HG03558 (cell line): Measurements from ENCODE around the gene PRMT7.
A peak's percentile ranks its signal among the peaks of the same experiment; 100 is the strongest.

Experiments
- ATAC-seq: cut with Tn5 transposase; IDR thresholded peaks from one replicate; pipeline ENCODE4 v1.9.1; 2021; ENCODE audit warnings: moderate number of reproducible peaks; ENCODE audit not compliant: unreplicated experiment; ENCODE audit errors: extremely low read depth

Gene PRMT7

DNA sequence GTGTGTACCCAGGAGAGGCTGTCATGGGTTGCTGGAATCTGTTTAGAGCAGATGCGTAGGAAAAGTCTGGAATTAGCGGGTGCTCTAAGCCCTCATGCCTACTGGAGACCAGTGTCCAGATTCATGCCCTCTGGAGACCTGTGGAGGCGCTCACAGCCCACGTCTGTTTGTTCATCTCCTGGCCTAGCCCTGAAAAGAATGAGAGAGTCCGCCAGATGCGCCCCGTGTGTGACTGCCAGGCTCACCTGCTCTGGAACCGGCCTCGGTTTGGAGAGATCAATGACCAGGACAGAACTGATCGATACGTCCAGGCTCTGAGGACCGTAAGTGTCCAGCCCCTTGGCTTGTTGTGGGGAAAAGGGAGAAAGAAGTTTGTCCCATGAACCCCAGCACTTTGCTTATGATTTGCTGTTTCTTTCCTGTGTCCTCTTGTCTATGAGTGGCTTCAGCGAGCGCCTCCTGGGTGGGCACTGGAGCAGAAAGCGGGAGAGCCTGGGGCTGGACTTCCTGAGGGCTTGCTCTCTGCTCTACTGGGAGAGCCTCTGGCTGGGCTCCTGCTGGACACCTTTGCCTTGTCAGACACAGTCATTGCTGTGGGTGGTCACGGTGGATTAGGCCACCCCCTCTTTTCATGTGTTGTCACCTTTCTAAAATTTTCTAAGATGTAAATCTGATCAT is 35.3 kb downstream of the PRMT7 start:
- ATAC-seq = no peak

DNA sequence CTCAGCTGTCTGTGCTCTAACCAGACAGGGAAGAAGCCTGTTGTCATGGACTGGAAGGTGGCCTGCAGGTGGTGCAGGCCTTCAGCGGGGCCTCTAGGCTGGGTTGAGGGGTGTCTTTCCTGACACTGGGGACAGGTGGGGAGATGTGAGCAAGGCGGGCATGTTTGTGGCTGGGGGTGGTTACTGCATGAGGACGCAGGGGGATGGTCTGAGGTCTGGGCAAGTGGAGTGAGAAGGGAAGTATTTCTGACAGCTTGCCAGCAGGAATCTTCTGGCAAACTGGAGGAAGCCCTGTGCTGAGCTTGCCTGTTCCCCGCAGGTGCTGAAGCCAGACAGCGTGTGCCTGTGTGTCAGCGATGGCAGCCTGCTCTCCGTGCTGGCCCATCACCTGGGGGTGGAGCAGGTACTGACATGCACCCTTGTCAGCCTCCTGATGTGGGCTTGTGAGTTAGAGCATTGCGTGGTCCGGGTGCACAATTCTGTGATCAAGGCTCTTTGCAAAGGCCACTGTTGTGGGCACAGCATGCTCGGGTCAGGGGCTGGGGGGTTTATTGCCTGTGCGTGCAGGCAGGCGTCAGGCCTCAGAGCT is 36.2 kb downstream of the PRMT7 start:
- no peak for ATAC-seq

DNA sequence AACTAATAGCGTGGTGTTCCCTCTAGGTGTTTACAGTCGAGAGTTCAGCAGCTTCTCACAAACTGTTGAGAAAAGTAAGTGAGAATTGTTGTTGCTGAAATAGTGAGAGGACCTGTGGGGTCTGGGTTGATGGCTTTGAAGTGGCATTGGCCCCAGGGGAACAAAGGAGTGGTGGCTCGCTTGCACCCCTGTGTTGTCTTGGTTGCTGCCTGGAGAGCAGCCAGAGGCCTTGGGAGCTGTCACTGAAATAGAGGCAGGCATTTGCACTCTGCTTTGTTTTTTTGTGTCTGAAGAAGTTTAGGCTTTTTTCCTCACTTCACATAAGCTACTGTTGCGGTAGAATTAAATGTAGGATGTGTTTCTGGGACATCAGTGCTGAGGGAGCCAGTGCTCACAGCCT is 36.8 kb downstream of the PRMT7 start:
- ATAC-seq = no peak

DNA sequence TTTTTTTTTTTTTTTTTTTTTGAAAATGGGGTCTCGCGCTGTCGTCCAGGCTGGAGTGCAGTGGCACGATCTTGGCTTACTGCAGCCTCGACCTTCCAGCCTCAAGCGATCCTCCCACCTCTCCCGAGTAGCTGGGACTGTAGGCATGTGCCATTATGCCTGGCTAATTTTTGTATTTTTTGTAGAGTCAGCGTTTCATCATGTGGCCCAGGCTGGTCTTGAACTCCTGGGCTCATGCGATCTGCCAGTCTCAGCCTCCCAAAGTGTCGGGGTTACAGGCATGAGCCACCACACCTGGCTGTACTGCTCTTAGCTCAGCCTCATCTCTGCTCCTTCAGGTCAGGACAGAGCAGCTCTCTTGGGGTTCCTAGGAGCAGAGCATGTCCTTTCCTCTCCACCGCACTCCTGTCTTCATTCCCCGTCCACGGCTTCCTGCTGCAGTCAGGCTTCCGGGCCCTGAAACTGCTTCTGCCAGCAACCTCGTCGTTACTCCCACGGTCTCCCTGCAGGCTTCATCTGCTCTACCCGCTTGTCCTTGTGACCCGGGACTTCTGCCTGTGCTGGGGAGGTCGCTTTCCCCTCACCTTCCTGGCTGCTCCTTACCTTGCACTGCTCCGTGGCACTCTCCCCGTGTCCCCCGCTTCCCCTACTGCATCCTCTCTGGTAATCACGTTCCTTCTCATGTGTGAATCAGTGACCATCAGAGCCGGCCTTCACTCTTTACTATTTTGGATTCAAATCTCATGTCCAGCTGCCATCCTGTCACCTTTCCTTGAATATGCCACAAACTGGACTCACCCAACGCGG is 38.0 kb downstream of the PRMT7 start:
- ATAC-seq = no peak

DNA sequence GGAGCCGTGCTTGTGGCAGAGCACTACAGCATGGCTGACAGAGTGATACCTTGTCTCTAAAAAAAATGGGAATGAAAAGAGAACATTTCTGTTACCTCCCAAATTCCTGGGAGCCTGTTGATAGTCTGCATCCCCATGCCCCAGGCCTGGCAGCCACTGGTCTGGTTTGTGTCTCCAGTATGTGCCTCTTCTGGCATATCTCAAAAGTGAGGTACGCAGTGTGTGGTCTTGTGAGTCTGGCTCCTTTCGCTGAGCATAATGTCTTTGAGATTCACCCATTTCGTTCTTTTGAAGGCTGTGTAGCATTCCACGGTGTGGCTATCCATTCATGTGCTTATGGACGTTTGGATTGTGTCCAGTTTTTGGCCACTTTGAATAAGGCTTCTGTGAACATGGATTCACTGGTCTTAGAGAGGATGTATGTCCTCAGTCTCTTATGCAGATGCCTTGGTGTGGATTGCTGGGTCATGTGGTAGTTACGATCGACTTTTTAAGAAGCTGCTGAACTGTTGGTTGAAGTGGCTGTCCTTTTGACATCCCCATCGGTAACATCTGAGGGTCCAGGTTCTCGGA is 39.1 kb downstream of the PRMT7 start:
- no peak for ATAC-seq

DNA sequence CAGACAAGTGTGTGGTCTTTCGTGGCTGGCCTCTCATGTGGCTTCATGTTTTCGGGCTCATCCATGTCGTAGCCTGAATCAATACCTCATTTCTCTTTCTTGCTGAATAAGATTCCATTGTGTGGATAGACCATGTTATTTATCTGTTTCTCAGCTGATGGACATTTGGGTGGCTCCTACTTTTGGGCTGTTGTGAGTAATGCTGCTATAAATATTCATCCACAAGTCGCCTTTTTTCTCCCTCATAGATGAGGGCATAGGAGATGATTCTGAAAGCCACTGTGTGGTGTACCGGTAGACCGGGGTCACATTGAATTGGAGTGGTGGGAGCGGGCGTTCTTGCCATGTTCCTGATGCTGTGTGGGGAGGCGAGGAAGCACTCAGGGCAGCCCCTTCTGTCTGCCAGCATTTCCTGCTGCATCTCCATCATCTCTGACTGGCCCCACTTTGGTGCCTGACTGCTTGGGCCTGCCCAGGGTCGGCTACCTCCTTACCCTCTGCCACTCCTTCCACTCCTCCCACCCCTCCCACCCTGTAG is 40.1 kb downstream of the PRMT7 start:
- no peak for ATAC-seq

DNA sequence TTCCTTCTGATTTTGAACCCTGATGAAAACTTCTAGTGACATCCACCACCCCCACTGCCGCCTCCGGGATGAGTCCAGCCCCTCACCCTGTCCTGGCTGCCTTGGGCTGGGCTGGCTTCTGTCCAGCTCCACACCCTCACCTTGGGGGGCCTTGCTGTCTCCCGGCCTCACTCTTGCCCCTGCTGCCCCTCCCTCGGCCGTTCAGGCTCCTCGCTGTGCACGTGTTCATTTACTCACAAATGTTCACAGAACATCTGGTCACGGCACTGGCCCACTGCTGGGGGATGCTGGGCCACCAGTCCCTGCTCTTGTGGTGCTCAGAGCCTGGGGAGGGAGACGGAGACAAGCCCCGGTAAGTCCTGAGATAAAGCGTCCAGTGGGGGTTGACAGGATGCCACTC is 40.6 kb downstream of the PRMT7 start:
- ATAC-seq = no peak

DNA sequence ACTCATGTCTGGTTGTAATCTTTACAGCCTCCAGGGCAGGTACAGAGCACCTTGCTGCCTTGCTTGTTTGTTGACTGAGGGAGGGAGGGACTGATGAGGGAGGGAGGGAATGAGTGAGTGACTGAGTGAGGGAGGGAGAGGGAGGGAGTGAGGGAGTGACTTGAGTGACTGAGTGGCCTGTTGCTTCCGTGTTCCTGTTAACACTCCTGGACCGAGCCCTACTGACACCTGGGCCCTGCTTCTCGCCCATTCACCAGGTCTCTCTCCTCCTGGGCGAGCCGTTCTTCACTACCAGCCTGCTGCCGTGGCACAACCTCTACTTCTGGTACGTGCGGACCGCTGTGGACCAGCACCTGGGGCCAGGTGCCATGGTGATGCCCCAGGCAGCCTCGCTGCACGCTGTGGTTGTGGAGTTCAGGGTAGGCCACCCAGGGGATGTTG is 41.2 kb downstream of the PRMT7 start:
- ATAC-seq = no peak

DNA sequence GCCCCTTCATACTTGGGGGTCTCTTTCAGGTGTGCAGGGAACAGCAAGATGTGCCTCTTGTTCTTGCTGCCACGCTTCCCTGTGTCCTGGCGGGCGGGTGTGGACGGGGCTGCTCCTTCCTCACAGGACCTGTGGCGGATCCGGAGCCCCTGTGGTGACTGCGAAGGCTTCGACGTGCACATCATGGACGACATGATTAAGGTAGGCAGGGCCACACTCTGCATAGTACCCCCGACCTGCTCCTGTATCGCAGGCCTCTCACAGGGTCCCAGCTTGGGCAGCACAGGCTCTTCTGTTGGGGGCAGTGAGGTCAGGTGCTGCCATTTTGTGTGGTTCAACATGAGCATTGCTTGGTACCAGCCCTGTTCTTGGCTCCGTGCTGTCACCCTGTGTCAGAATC is 42.5 kb downstream of the PRMT7 start:
- ATAC-seq = no peak

DNA sequence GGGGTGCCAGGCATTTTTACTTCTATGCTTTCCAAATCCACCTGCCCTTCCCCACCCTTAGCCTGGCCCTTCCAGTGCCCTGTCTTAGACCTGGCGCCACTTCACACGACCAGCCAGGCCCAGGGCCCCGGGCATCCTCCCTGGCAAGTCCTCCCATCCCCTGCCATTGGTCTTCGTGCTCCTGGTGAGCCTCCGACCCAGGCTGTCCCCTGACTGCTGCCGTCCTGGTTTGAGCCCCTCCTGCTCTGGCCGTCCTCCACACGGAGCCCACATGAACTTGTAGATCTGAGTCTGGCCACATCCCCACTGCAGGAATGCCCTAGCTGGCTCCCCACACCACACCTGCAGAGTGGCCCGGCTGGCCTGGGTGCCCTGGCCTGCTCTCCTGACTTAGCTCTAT is 44.0 kb downstream of the PRMT7 start:
- no peak for ATAC-seq

DNA sequence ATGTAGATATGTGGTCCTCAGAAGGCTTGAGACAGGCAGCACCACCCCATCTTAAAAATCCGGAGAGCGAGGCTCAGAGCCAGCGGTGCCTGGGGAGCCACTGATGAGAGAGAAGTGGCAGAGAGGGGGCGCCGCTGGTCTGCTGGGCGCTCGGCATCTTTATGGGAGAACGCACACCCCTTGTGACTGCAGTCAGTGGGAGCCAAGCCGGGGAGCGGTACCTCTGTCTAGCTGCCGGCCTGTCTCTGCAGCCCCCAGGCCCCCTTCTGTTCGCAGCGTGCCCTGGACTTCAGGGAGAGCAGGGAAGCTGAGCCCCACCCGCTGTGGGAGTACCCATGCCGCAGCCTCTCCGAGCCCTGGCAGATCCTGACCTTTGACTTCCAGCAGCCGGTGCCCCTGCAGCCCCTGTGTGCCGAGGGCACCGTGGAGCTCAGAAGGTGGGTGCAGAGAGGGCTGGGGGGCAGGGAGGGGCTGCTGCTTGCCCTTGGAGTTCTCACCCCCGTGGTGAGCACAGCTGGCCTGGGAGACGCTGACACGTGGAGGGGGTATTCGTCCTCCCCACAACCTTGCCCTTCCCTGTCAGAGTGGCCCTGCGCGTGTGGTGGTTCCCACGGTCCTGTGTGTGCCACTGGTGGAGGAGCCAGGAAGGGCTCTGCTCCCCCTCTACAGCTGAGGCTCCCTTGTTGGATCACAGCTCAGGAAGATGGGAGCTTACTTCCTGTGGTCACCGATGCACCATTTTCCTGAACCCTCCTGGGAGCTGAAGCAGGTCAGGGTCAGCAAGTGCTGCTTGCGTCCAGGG is 44.8 kb downstream of the PRMT7 start:
- ATAC-seq = no peak

DNA sequence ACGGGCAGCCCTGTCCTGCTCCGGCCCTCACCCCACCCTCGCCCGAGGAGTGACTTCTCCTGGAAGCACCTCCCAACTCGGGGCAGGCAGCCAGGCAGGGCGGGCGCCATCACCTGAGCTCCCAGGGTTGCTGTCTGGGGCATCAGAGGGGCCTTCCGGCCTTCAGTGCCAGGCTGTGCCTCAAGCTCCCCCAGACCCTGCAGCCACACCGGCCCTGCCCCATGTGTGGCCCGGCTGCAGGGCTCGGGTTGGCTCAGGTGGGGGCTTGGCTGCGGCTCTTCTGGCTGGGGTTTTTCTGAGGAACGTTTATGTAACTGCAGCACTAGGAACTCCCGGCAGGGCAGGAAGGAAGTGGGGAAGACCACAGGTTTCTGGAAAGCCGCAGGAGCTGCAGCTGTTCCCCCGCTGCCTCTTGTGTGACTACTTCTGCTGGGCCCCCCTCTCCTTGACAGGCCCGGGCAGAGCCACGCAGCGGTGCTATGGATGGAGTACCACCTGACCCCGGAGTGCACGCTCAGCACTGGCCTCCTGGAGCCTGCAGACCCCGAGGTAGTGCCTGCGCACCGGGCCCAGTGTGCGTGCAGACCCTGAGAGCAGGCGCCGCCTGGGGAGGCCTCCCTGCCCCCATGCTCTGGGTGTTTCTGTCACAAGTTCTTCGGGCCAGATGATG is 45.6 kb downstream of the PRMT7 start:
- ATAC-seq = peak; percentile 58

DNA sequence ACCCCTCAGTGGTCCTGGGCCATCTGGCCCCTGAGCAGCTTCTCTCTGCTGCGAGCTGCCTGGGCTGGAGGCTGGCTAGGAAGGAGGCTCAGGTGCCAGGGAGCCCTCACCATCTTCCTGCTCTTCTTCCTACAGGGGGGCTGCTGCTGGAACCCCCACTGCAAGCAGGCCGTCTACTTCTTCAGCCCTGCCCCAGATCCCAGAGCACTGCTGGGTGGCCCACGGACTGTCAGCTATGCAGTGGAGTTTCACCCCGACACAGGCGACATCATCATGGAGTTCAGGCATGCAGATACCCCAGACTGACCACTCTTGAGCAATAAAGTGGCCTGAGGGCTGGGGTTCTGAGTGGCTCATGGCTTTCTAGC is 46.1 kb downstream of the PRMT7 start:
- ATAC-seq = no peak

DNA sequence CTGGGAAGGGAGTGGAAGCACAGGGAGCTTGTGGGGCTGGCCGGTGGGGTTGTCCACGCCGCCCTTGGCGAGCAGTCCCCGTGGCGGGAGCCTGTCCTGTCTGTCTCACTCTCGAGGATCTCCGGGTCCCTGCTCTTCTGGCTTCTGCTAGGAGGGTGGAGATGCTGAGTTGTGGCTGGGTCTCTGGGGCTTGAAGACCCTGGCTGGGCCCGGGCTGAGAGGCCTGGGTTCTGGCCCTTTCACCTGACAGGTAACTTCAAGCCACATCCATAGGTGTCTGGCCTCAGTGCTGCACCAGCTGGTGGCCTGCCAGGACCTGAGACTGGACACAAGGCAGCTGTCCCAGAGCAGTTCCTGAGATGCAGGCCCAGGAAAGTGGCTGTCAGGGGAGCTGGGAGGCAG is 46.7 kb downstream of the PRMT7 start:
- ATAC-seq = no peak

DNA sequence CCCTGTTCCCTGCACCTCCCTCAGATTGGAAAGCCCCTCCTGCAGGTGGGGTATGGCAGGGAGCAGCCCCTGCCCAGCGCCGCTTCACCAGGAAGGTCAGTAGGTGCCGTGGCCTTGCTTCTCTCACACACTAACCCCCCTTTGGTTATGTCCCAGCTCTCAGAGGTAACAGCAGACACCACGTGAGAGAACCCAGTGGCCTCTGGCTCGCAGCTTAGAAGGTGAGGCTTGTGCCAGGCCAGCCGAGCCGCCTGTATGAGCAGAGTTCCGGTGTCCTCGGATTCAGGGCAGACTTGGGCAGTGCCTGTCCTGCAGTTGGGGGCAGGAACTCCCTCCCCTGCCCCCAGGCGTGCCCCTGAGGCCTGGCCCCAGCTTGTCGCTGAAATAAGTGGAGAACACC is 47.1 kb downstream of the PRMT7 start:
- ATAC-seq = no peak

DNA sequence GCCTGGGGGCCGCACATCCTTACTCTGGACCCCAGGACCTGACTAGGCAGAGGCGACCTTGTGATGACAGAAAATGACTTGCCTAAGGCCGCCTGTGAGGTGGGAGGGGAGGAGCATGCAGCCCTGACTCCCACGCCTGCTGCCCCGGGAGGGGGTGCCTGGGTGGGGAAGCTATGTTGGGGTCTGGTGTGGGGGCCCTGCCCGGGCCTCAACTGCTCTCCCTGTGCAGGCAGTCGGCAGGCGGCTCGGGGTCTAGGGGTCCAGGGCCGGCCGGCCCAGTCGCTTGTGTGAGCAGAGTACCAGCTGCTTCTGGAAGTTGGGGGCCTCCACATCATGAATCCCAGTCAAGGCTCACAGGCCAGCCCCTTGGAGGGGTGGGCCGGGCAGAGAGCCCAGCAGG is 48.1 kb downstream of the PRMT7 start:
- ATAC-seq = no peak

DNA sequence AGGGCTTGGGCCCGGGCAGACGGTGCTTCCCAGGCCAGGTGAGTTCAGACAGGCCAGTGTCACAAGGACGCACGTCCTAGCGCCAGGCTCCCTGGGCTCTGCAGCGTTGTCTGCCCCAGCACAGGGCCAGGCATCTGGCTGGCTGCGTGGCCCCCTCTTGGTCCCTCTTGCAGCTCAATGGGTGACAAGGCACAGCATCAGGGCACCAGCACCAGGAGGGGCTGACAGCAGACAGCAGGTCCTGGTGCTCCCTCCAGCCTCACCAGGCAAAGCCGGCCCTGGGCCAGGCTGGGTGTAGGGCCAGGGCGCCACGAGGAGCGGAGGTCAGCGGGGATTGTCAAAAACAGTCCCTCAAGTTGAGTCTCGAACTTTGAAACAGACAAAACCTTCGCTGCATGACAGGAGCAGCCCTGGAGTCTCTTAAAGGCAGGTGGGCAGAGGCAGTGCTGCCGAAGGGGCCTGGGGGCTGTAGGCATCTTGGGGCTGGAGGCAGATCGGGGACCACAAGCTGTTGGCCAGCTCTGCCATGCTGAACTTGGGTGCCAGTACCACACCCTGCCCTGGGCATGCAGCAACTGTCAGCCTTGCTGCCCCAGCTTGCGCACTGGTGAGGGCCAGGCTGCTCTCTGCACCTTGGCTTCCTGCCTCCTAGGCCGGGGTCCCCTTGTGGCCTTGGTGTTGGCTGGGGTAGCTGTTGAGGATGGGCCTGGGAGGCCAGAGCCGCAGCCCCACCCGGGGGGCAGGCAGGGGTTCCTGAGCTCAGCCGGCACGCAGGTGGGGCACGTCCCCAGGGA is 48.8 kb downstream of the PRMT7 start:
- no peak for ATAC-seq

DNA sequence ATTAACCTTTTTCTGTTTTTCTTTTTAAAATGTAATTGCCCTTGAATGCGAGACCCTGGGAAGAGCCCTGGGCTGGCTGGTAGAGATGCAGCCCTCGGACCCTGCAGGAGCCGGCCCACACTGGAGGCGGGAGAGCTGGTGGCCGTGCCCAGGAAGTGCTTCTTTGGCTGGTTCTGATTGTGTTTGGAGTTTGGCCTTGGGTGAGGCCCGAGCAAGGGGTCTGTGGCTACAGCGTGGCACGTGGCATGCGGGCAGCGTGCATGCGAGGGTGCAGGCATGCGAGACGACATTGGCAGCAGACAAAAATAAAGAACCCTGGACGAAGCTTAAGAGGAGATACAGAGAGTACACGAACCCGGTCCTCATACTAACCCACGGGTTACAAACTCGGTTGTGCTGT is 49.7 kb downstream of the PRMT7 start:
- ATAC-seq = no peak

DNA sequence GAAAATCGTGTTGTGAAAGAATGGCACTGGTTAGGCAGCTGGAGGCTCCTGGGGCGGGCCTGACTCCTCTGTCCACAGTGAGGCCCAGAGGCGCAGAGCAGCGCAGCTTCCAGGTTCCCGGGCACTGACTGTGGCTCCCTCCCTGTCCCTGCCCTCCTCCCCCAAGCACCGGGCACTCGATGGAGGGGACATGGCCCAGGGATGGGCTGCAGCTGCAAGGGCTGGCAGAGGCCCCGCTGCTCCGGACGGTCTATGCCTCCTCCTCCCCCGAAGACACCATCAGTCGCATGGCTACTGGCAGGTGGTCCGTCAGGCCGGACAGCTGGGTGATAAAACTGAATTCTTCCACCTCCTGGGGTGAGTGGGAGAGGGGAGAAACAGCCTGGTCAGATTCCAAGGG is 50.1 kb downstream of the PRMT7 start:
- no peak for ATAC-seq
